GM21825 (cell line): Measurements from ENCODE around the gene ABCA9.
"Not testable (repeated sequence)": the region's sequence is repeated elsewhere in the genome, so short reads cannot be mapped to it uniquely, and the experiment has no call there.

Source experiments
- ATAC-seq: cut with Tn5 transposase; IDR thresholded peaks from one replicate; pipeline ENCODE4 v1.9.1; 2021; ENCODE audit warnings: mild to moderate bottlenecking, moderate library complexity; ENCODE audit not compliant: unreplicated experiment

Gene ABCA9

GRCh38 chr17:68955181-68955841 lies 105.4 kb downstream of the ABCA9 start, which contains the start of gene ABCA8:
ABCA8 (minus strand) TSS chr17:68955392; CDS start chr17:68942034, 13,358 bp downstream.
- no peak for ATAC-seq

GRCh38 chr17:68954146-68954896 lies 106.4 kb downstream of the ABCA9 start:
- ATAC-seq: no peak

- ATAC-seq: no peak
These were observed 107.3 kb downstream of the ABCA9 start for GRCh38 chr17:68953340-68953997.

DNA sequence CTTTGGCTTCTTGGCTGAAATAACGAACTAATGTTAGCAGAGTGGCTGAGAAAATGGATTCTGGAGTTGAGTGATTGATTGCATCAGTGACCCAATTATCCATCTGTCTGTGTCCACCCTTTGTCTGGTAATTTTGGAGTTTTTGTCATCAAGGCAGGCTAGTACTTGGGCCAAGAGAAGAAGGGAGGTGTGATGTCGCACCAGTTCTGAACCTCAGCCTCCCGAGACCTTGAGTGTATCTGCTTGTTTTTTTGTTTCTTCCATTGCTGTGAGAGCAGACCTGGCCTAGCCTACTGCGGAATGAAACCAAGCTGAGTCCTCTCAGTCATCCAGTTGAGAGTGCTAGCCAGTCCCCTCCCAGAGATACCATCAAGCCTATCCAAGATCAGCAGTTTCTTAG lies 110.0 kb downstream of the ABCA9 start:
- ATAC-seq: no peak

- ATAC-seq: not testable (repeated sequence)
These were observed 112.9 kb downstream of the ABCA9 start for GRCh38 chr17:68947868-68948267.

GRCh38 chr17:68944435-68945035 lies 116.2 kb downstream of the ABCA9 start:
- ATAC-seq: no peak

DNA sequence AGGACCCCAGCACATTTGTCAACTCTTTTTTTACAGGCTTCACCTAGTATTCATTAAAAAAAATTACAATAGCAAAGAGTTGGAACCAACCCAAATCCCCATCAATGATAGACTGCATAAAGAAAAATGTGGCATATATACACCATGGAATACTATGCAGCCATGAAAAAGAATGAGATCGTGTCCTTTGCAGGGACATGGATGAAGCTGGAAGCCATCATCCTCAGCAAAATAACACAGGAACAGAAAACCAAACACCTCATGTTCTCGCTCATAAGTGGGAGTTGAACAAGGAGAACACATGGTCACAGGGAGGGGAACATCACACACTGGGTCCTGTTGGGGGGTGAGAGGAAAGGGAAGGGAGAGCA lies 116.9 kb downstream of the ABCA9 start:
- not testable (repeated sequence) for ATAC-seq

DNA sequence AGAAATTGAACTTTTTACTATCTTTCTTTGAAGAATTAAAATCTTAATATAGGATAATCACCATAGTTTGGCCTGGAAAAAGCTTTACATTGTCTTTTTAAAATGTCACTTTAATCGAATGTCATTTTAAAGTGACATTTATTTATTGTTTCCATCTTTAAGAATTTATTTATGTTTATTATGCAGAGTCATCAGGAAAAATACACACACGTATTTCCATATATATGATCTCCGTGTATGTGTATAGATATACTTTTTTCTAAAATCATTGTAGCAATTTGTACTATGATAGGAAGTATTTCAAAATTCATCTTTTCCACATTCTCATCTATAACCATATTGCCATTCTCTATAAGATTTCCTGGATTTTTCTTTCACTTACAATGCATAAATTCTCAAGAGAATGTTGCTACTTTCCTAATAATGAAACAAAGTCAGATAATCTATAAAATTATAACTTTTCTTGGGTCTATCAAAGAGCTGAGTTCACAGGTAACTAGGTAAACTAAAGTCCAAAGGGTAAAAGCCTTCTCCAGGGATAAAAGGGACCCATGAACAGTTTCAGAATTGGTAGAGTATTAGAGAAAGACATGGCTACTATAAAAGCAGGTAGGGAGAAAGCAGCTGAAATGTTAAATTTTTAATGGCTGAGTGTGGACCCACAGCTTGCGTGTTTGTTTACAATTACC lies 117.5 kb downstream of the ABCA9 start:
- ATAC-seq: no peak

GRCh38 chr17:68942389-68942788 lies 118.3 kb downstream of the ABCA9 start:
- no peak for ATAC-seq

DNA sequence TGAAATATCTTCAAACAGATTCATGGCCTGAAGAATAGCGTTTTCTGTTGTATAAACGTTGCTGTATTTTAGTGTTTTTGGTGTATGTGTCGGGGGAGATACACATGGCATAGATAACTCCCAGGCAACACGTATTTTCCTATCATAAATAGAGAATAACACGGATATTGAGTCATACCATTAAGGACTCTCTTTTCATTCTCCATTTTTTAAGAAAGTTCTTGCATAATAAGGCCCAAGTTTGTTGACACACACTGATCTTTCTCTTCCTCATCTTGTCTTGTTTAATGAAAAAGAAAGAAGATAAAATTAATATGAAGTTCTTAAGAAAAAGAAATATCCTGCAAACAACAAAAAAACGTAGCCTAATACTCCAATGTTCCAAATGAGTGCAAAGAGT lies 119.0 kb downstream of the ABCA9 start:
- ATAC-seq: no peak

GRCh38 chr17:68939195-68939594 lies 121.5 kb downstream of the ABCA9 start:
- no peak for ATAC-seq

- ATAC-seq: no peak
These were observed 122.7 kb downstream of the ABCA9 start for GRCh38 chr17:68937890-68938514.

DNA sequence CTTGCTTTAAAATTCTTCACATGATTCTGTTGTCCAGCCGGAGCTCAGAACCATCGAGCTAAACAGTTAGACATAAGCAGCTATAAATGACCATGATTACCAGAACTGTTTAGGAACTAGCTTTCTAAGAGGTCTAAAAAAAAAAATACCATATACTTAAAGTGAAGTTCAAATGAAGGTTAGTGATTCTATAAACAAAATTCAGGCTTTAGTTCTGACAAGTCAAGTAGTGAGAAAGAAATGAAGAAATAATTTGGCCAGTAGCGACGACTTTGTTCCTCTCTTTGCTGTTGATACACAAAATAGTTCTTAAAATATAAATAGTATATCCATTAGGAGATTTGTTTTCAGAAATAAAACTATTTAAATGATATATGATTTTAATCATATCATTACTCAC lies 133.2 kb downstream of the ABCA9 start:
- no peak for ATAC-seq

GRCh38 chr17:68924793-68925720 lies 135.7 kb downstream of the ABCA9 start:
- no peak for ATAC-seq
